T-helper 17 cell (primary cell): ENCODE measurements around the gene SEMA5A. TPM values are rescaled to one million over a fixed set of nuclear protein-coding genes. Genes with fewer than 3 reads are reported as not detected.
A peak's percentile ranks its signal among the peaks of the same experiment; 100 is the strongest.

Experiments
- ATAC-seq: fragments of 150-1000 bp; cut with Tn5 transposase; 2 replicates; pipeline ENCODE4 v1.10.0; 2021; ENCODE audit warnings: mild to moderate bottlenecking, moderate library complexity
- DNase-seq, 3 donors: peaks; one replicate each; pipeline versions ENCODE4 v3.0.0 to v3.0.0-alpha.2; 2020 to 2021
- H3K9me3 ChIP-seq: one replicate; pipeline ENCODE4 v1.7.0; 2013; ENCODE audit warnings: low read length, mild to moderate bottlenecking; ENCODE audit not compliant: control insufficient read depth, poor library complexity, severe bottlenecking
- H3K27ac Mint-ChIP-seq: one replicate; pipeline ENCODE4 v1.8.0; 2022; ENCODE audit warnings: mild to moderate bottlenecking, moderate library complexity, mixed read lengths
- H3K27me3 Mint-ChIP-seq: one replicate; pipeline ENCODE4 v1.8.0; 2022; ENCODE audit warnings: mixed read lengths
- H3K36me3 Mint-ChIP-seq: one replicate; pipeline ENCODE4 v1.8.0; 2022; ENCODE audit warnings: low read depth, mixed read lengths
- H3K4me1 Mint-ChIP-seq: one replicate; pipeline ENCODE4 v1.8.0; 2022; ENCODE audit warnings: mild to moderate bottlenecking, mixed read lengths
- H3K4me3 Mint-ChIP-seq: one replicate; pipeline ENCODE4 v1.8.0; 2022; ENCODE audit warnings: mild to moderate bottlenecking, moderate library complexity, mixed read lengths
- total RNA-seq, 4 donors: library from RNA in 2 of 4; stranded (reverse) in 2 of 4; gene quantifications; one replicate each; pipeline ENCODE4 v1.2.3 and lab custom pipeline; 2022 to 2026

SEMA5A gene
- total RNA-seq, 2 donors from 2014 or later, result 0.75 to 0.94 TPM

- H3K4me1 Mint-ChIP-seq, result peaks cover 7% of the 10 kb centered on the region
- H3K4me3 Mint-ChIP-seq, result no peak overlapping the region
- ATAC-seq, result no peak
- no peaks in the 10 kb centered on the region for H3K36me3 Mint-ChIP-seq
- DNase-seq, result no peak
- H3K27me3 Mint-ChIP-seq, result peaks cover 34% of the 10 kb centered on the region
- H3K9me3 ChIP-seq, result no peaks in the 10 kb centered on the region
- H3K27ac Mint-ChIP-seq, result no peak overlapping the region
These were observed 2.5 kb downstream of the SEMA5A start for GRCh38 chr5:9543311-9543920.

- peaks cover 21% of the 10 kb centered on the region for H3K27me3 Mint-ChIP-seq
These were observed 5.1 kb downstream of the SEMA5A start for GRCh38 chr5:9540791-9541190.

GRCh38 chr5:9538504-9538903 is 7.4 kb downstream of the SEMA5A start:
- H3K4me1 Mint-ChIP-seq, result no peaks in the 10 kb centered on the region
- no peak overlapping the region for H3K27ac Mint-ChIP-seq
- ATAC-seq, result peak; percentile 37
- peaks cover 9% of the 10 kb centered on the region for H3K27me3 Mint-ChIP-seq
- DNase-seq, result no peak
- no peaks in the 10 kb centered on the region for H3K9me3 ChIP-seq
- H3K36me3 Mint-ChIP-seq, result no peaks in the 10 kb centered on the region
- no peak overlapping the region for H3K4me3 Mint-ChIP-seq

More at GRCh38 chr5:9540791-9541190, 5.1 kb downstream of the SEMA5A start:
- ATAC-seq, result no peak
- DNase-seq, result no peak
- Mint-ChIP-seq H3K36me3 (no peaks in the 10 kb centered on the region), H3K4me3 (no peak overlapping the region), H3K27ac (no peak overlapping the region), H3K4me1 (peaks cover 7% of the 10 kb centered on the region)
- H3K9me3 ChIP-seq, result no peaks in the 10 kb centered on the region

GRCh38 chr5:9537223-9538141 is 8.4 kb downstream of the SEMA5A start:
- H3K9me3 ChIP-seq, result no peaks in the 10 kb centered on the region
- DNase-seq (no peak), ATAC-seq (no peak)
- Mint-ChIP-seq H3K4me1 (no peaks in the 10 kb centered on the region), H3K4me3 (peak overlapping the region; percentile 2), H3K27ac (peak overlapping the region; percentile 29), H3K27me3 (no peaks in the 10 kb centered on the region), H3K36me3 (no peaks in the 10 kb centered on the region)

- Mint-ChIP-seq H3K4me1 (no peaks in the 10 kb centered on the region), H3K36me3 (no peaks in the 10 kb centered on the region), H3K27me3 (no peaks in the 10 kb centered on the region), H3K27ac (peak overlapping the region; percentile 29), H3K4me3 (no peak overlapping the region)
- DNase-seq (no peak), ATAC-seq (no peak)
- H3K9me3 ChIP-seq, result no peaks in the 10 kb centered on the region
These were observed 9.2 kb downstream of the SEMA5A start for GRCh38 chr5:9536717-9537116.

- Mint-ChIP-seq H3K36me3 (no peaks in the 10 kb centered on the region), H3K4me3 (no peak overlapping the region), H3K27me3 (no peaks in the 10 kb centered on the region), H3K4me1 (no peaks in the 10 kb centered on the region), H3K27ac (no peak overlapping the region)
- DNase-seq (no peak), ATAC-seq (no peak)
- no peaks in the 10 kb centered on the region for H3K9me3 ChIP-seq
These were observed 10.9 kb downstream of the SEMA5A start for GRCh38 chr5:9534881-9535517.

- ATAC-seq (no peak), DNase-seq (no peak)
- Mint-ChIP-seq H3K36me3 (no peaks in the 10 kb centered on the region), H3K4me1 (no peaks in the 10 kb centered on the region), H3K27ac (no peak overlapping the region), H3K27me3 (no peaks in the 10 kb centered on the region), H3K4me3 (no peak overlapping the region)
- no peaks in the 10 kb centered on the region for H3K9me3 ChIP-seq
These were observed 12.1 kb downstream of the SEMA5A start for GRCh38 chr5:9533562-9534364.

GRCh38 chr5:9533096-9533495 is 12.8 kb downstream of the SEMA5A start:
- no peaks in the 10 kb centered on the region for H3K36me3 Mint-ChIP-seq
- H3K4me1 Mint-ChIP-seq, result no peaks in the 10 kb centered on the region
- H3K4me3 Mint-ChIP-seq, result no peak overlapping the region
- DNase-seq (no peak), ATAC-seq (no peak)
- no peak overlapping the region for H3K27ac Mint-ChIP-seq
- H3K9me3 ChIP-seq, result no peaks in the 10 kb centered on the region
- no peaks in the 10 kb centered on the region for H3K27me3 Mint-ChIP-seq

GRCh38 chr5:9529513-9529912 is 16.4 kb downstream of the SEMA5A start:
- DNase-seq (no peak), ATAC-seq (no peak)
- Mint-ChIP-seq H3K4me3 (no peak overlapping the region), H3K4me1 (no peaks in the 10 kb centered on the region), H3K27ac (no peak overlapping the region), H3K36me3 (no peaks in the 10 kb centered on the region), H3K27me3 (no peaks in the 10 kb centered on the region)
- H3K9me3 ChIP-seq, result no peaks in the 10 kb centered on the region

GRCh38 chr5:9529041-9529480 is 16.8 kb downstream of the SEMA5A start:
- H3K9me3 ChIP-seq, result no peaks in the 10 kb centered on the region
- H3K36me3 Mint-ChIP-seq, result no peaks in the 10 kb centered on the region

GRCh38 chr5:9524941-9525340 is 20.9 kb downstream of the SEMA5A start:
- no peaks in the 10 kb centered on the region for H3K27me3 Mint-ChIP-seq
- ATAC-seq (no peak), DNase-seq (no peak)
- no peaks in the 10 kb centered on the region for H3K36me3 Mint-ChIP-seq
- no peak overlapping the region for H3K27ac Mint-ChIP-seq
- H3K9me3 ChIP-seq, result no peaks in the 10 kb centered on the region
- no peak overlapping the region for H3K4me3 Mint-ChIP-seq
- no peaks in the 10 kb centered on the region for H3K4me1 Mint-ChIP-seq

More at GRCh38 chr5:9529041-9529480, 16.8 kb downstream of the SEMA5A start:
- no peak for ATAC-seq
- DNase-seq, result no peak
- no peaks in the 10 kb centered on the region for H3K27me3 Mint-ChIP-seq
- no peaks in the 10 kb centered on the region for H3K4me1 Mint-ChIP-seq
- no peak overlapping the region for H3K4me3 Mint-ChIP-seq
- H3K27ac Mint-ChIP-seq, result no peak overlapping the region

GRCh38 chr5:9523090-9523823 is 22.6 kb downstream of the SEMA5A start:
- Mint-ChIP-seq H3K27me3 (no peaks in the 10 kb centered on the region), H3K4me3 (no peak overlapping the region), H3K36me3 (no peaks in the 10 kb centered on the region), H3K4me1 (no peaks in the 10 kb centered on the region), H3K27ac (no peak overlapping the region)
- H3K9me3 ChIP-seq, result no peaks in the 10 kb centered on the region
- DNase-seq (no peak), ATAC-seq (no peak)
